GM12878 (cell line): Measurements from ENCODE around the gene IZUMO1R. TPM values are rescaled to one million over a fixed set of nuclear protein-coding genes. Genes with fewer than 3 reads are reported as not detected.

ENCODE experiments used
- ATAC-seq: fragments of 200-7000 bp; cut with Tn5 transposase; 3 replicates; pipeline ENCODE4 v1.9.1; 2020; ENCODE audit warnings: mild to moderate bottlenecking, moderate library complexity
- BruUV-seq: library from RNA; stranded (reverse); fragments of 400-500 nt; replicated peaks from 2 replicates; lab custom pipeline; 2021; lab: Mats Ljungman, UMichigan
- CTCF ChIA-PET: fragments of 300-600 bp; sonication (Branson Sonifier 250); formaldehyde crosslinking; extraction: SDS; loops from one replicate; lab custom pipeline; 2021; ENCODE audit warnings: inconsistent platforms; lab: Yijun Ruan, JAX
- POLR2A ChIA-PET: fragments of 350-600 bp; formaldehyde crosslinking; extraction: SDS; loops from one replicate; lab custom pipeline; 2021; ENCODE audit warnings: inconsistent platforms; lab: Charles Lee
- RAD21 ChIA-PET: fragments of 300-600 bp; sonication (Branson Sonifier 250); formaldehyde crosslinking; loops from one replicate; lab custom pipeline; 2023; ENCODE audit warnings: antibody characterized with exemption; ENCODE audit not compliant: unreplicated experiment; lab: Charles Lee
- SMC1A ChIA-PET: fragments of 300-600 bp; sonication (Branson Sonifier 250); formaldehyde crosslinking; loops from one replicate; lab custom pipeline; 2023; ENCODE audit not compliant: unreplicated experiment, uncharacterized antibody; lab: Charles Lee
- DNase-seq: peaks from one replicate; pipeline ENCODE4 v3.0.0-alpha.2; 2011; ENCODE audit warnings: low read depth, low spot score
- FAIRE-seq: peaks from 3 replicates; lab custom pipeline; 2011; peaks lifted over from hg19 to GRCh38; lab: Jason Lieb, UNC
- H2AFZ ChIP-seq: 2 replicates; pipeline ENCODE4 v1.6.0; 2011; ENCODE audit warnings: low read depth, low read length, control low read depth; ENCODE audit not compliant: control insufficient read depth
- H3K27ac ChIP-seq: 2 replicates; pipeline ENCODE4 v1.5.1; 2011; ENCODE audit warnings: control low read depth; ENCODE audit not compliant: control insufficient read depth, insufficient read depth
- H3K27me3 ChIP-seq, 2 experiments: replicated peaks in 1 of 2; 2 replicates each; pipeline versions ENCODE4 v1.6.0 to v1.6.1; 2011; ENCODE audit warnings: low read length in 1 of 2; ENCODE audit not compliant: control insufficient read depth in 2 of 2, insufficient read depth in 2 of 2
- H3K36me3 ChIP-seq, 2 experiments: 2 replicates each; pipeline ENCODE4 v1.5.1; 2011; ENCODE audit warnings: low read length in 1 of 2; ENCODE audit not compliant: control insufficient read depth in 2 of 2, insufficient read depth in 2 of 2
- H3K4me1 ChIP-seq: 2 replicates; pipeline ENCODE4 v1.6.1; 2011; ENCODE audit warnings: mild to moderate bottlenecking, low read length, moderate library complexity, mixed read lengths; ENCODE audit not compliant: control insufficient read depth, insufficient read depth
- H3K4me2 ChIP-seq: 2 replicates; pipeline ENCODE4 v1.6.0; 2011; ENCODE audit warnings: control low read depth; ENCODE audit not compliant: control insufficient read depth, insufficient read depth
- H3K4me3 ChIP-seq: fragments of 200-600 bp; sonication (generic); 2 replicates; pipeline ENCODE4 v1.5.1; 2016
- H3K79me2 ChIP-seq: 2 replicates; pipeline ENCODE4 v1.6.0; 2011; ENCODE audit warnings: low read length; ENCODE audit not compliant: control insufficient read depth, insufficient read depth
- H3K9ac ChIP-seq: 2 replicates; pipeline ENCODE4 v1.8.0; 2011; ENCODE audit warnings: low read length, control low read depth, mixed read lengths; ENCODE audit not compliant: control insufficient read depth, insufficient read depth
- H3K9me3 ChIP-seq: replicated peaks from 3 replicates; pipeline ENCODE4 v1.5.1; 2011; ENCODE audit warnings: mild to moderate bottlenecking, low read length; ENCODE audit not compliant: control insufficient read depth, insufficient read depth
- H4K20me1 ChIP-seq: 2 replicates; pipeline ENCODE4 v1.6.0; 2011; ENCODE audit not compliant: control insufficient read depth, insufficient read depth
- CREB1 ChIP-seq: IDR thresholded peaks from 2 replicates; pipeline ENCODE4 v1.6.1; 2012; ENCODE audit warnings: low read depth, mild to moderate bottlenecking, inconsistent platforms
- GATAD2B ChIP-seq: fragments of 450-650 bp; conservative IDR thresholded peaks from 2 replicates; pipeline ENCODE4 v1.6.1; 2017; ENCODE audit warnings: low read depth, mild to moderate bottlenecking, moderate library complexity
- HDAC6 ChIP-seq: fragments of 200-600 bp; sonication (generic); IDR thresholded peaks from one replicate; pipeline ENCODE4 v1.8.0; 2017; ENCODE audit warnings: antibody characterized with exemption; ENCODE audit not compliant: unreplicated experiment
- HSF1 ChIP-seq: fragments of 150-350 bp; IDR thresholded peaks from 2 replicates; pipeline ENCODE4 v1.6.1; 2014; ENCODE audit warnings: mild to moderate bottlenecking, low read depth, low read length
- IKZF1 ChIP-seq: fragments of 450-650 bp; conservative IDR thresholded peaks from 2 replicates; pipeline ENCODE4 v1.6.1; 2017; ENCODE audit warnings: antibody characterized with exemption, mild to moderate bottlenecking
- IRF5 ChIP-seq: fragments of 450-650 bp; IDR thresholded peaks from 2 replicates; pipeline ENCODE4 v1.6.1; 2017; ENCODE audit warnings: borderline replicate concordance
- LARP7 ChIP-seq: fragments of 450-650 bp; IDR thresholded peaks from 2 replicates; pipeline ENCODE4 v1.6.1; 2017; ENCODE audit warnings: mild to moderate bottlenecking
- MEF2A ChIP-seq: IDR thresholded peaks from 2 replicates; pipeline ENCODE4 v1.6.1; 2011; ENCODE audit warnings: low read depth, mild to moderate bottlenecking, low read length, moderate library complexity; ENCODE audit not compliant: insufficient read depth
- MLLT1 ChIP-seq: fragments of 450-650 bp; IDR thresholded peaks from 2 replicates; pipeline ENCODE4 v1.6.1; 2016; ENCODE audit warnings: mild to moderate bottlenecking
- POLR2A ChIP-seq: IDR thresholded peaks from 2 replicates; pipeline ENCODE4 v1.6.1; 2011; ENCODE audit warnings: low read depth, mild to moderate bottlenecking, low read length
- POU2F2 ChIP-seq: IDR thresholded peaks from 3 replicates; pipeline ENCODE4 v1.6.1; 2011; ENCODE audit warnings: low read depth, mild to moderate bottlenecking, low read length, borderline replicate concordance
- RAD51 ChIP-seq: fragments of 450-650 bp; IDR thresholded peaks from 2 replicates; pipeline ENCODE4 v1.6.1; 2016; ENCODE audit warnings: moderate library complexity, mild to moderate bottlenecking, inconsistent platforms
- RBBP5 ChIP-seq: fragments of 200-600 bp; sonication (generic); conservative IDR thresholded peaks from 2 replicates; pipeline ENCODE4 v1.6.1; 2016
- RUNX3 ChIP-seq: IDR thresholded peaks from 2 replicates; pipeline ENCODE4 v1.6.1; 2012; ENCODE audit warnings: low read length, inconsistent platforms
- SIN3A ChIP-seq: IDR thresholded peaks from 2 replicates; pipeline ENCODE4 v1.6.1; 2012; ENCODE audit warnings: low read depth, low read length, improper control_type of control experiment
- SMC3 ChIP-seq: IDR thresholded peaks from 2 replicates; pipeline ENCODE4 v1.6.1; 2011; ENCODE audit warnings: low read length, improper control_type of control experiment, borderline replicate concordance
- SP1 ChIP-seq: IDR thresholded peaks from one replicate; pipeline ENCODE4 v1.6.1; 2011; ENCODE audit warnings: low read depth, low read length
- SRF ChIP-seq, 2 experiments: IDR thresholded peaks; 2 replicates each; pipeline ENCODE4 v1.6.1; 2011; ENCODE audit warnings: low read depth in 2 of 2, low read length in 2 of 2, mild to moderate bottlenecking in 1 of 2, moderate library complexity in 1 of 2
- TCF7 ChIP-seq: IDR thresholded peaks from 2 replicates; pipeline ENCODE4 v1.6.1; 2014; ENCODE audit warnings: antibody characterized with exemption, borderline replicate concordance
- YBX1 ChIP-seq: fragments of 450-650 bp; IDR thresholded peaks from 2 replicates; pipeline ENCODE4 v1.6.1; 2016; ENCODE audit warnings: antibody characterized with exemption
- WGBS: methylation state at CpG from one replicate; pipeline ENCODE4 v1.1.6; 2016; ENCODE audit warnings: low lambda C conversion rate; ENCODE audit not compliant: insufficient replicate concordance, insufficient coverage; ENCODE audit errors: missing lambda C conversion rate; 5-methylcytosine and 5-hydroxymethylcytosine counted together
- in situ Hi-C: fragments of 300-500 bp; cut with MboI; formaldehyde crosslinking; loops from 9 replicates; pipeline ENCODE4 v1.14.3; 2018; ENCODE audit warnings: mixed read lengths
- intact Hi-C: fragments of 100-400 bp; cut with micrococcal nuclease; formaldehyde crosslinking; loops from one replicate; pipeline ENCODE4 v1.14.2; 2022; ENCODE audit not compliant: unreplicated experiment
- polyA plus RNA-seq, 11 experiments: library from polyadenylated mRNA; depleted of rRNA in 4 of 11; unstranded in 6 of 11; stranded (reverse) in 5 of 11; fragments of >200 nt; fragmentation: Nextera tagmentation in 4 of 11; fragmentation: Illumina TruSeq in 1 of 11; extraction: Ambion mirVana in 4 of 11; extraction: Trizol in 1 of 11; gene quantifications; 1 replicate in 1 of 11; 2 replicates in 10 of 11; pipeline versions ENCODE4 v1.2.1 to v1.2.3, GENCODE V29; 2011 to 2016; ENCODE audit warnings: inconsistent platforms in 2 of 11, missing spikeins in 2 of 11, low read depth in 1 of 11
- total RNA-seq, 4 experiments: library from RNA; depleted of rRNA in 3 of 4; stranded (reverse); fragments of >200 nt in 3 of 4; fragmentation: Illumina TruSeq in 1 of 4; extraction: Trizol in 1 of 4; gene quantifications; 2 replicates each; pipeline versions ENCODE4 v1.2.1 to v1.2.3, GENCODE V29; 2013 to 2021

IZUMO1R gene
- total and polyA plus RNA-seq, 10 of the 15 experiments (the other 5 are each of a cell fraction or from before 2014, with no cell fraction given): not detected

- Histone ChIP-seq H3K36me3 (no peaks in the 10 kb centered on the region), H3K9me3 (no peaks in the 10 kb centered on the region), H3K4me1 (no peaks in the 10 kb centered on the region), H3K9ac (no peak overlapping the region), H3K27ac (no peak overlapping the region), H2AFZ (no peak overlapping the region), H4K20me1 (no peaks in the 10 kb centered on the region), H3K79me2 (no peaks in the 10 kb centered on the region), H3K4me3 (no peak overlapping the region), H3K27me3 (no peaks in the 10 kb centered on the region; a peak in 1 of 4 replicates), H3K4me2 (no peak overlapping the region)
- WGBS: 60% methylated on average over 14 of the region's 14 CpGs
- in situ Hi-C loops: no loop called here
- ChIA-PET RAD21 (interaction anchor here (1.6 kb wide), 1 partner anchor 412 kb away, joined by 3 read pairs; no protein-coding TSS in a partner anchor), CTCF (interaction anchor here (1.0 kb wide), 1 partner anchor 198 kb away, joined by 4 read pairs; no protein-coding TSS in a partner anchor), SMC1A (interaction anchor here (0.7 kb wide), 1 partner anchor 41 kb away, joined by 4 read pairs; no protein-coding TSS in a partner anchor), POLR2A (no interaction called here)
- TF ChIP-seq TCF7 (no peak), RUNX3 (no peak), HSF1 (no peak), MLLT1 (no peak), RBBP5 (no peak), LARP7 (no peak), IKZF1 (no peak), POU2F2 (no peak), MEF2A (no peak), SRF (IDR thresholded peaks at IDR 0.05; ENCODE audit: low read depth in 2 of 2, low read length in 2 of 2) (no peak), IRF5 (no peak), YBX1 (no peak), HDAC6 (no peak), SP1 (no peak), POLR2A (no peak), GATAD2B (no peak), SMC3 (no peak), SIN3A (no peak), CREB1 (no peak), RAD51 (no peak)
- no peak for ATAC-seq
- intact Hi-C loops: no loop called here
- no peak for DNase-seq
- no TSS peak for BruUV-seq
- no peak for FAIRE-seq
Observed at GRCh38 chr11:94307101-94307791, 2.9 kb downstream of the IZUMO1R start.
